NT2/D1 (cell line): Measurements from ENCODE around the gene CATSPER4.

Experiments used
- DNase-seq: peaks from one replicate; pipeline ENCODE4 v3.0.0-alpha.2; 2011; ENCODE audit warnings: low read depth, low spot score
- H3K27me3 ChIP-seq: 2 replicates; pipeline ENCODE4 v1.6.0; 2011; ENCODE audit warnings: mild to moderate bottlenecking; ENCODE audit not compliant: insufficient read length, insufficient read depth
- H3K36me3 ChIP-seq: 2 replicates; pipeline ENCODE4 v1.6.1; 2011; ENCODE audit warnings: mild to moderate bottlenecking, low read length, mixed read lengths; ENCODE audit not compliant: insufficient read depth, insufficient read length
- H3K4me1 ChIP-seq: 2 replicates; pipeline ENCODE4 v1.5.1; 2011; ENCODE audit not compliant: insufficient read depth, insufficient read length
- H3K4me3 ChIP-seq: 2 replicates; pipeline ENCODE4 v1.5.1; 2011; ENCODE audit warnings: low read depth; ENCODE audit not compliant: insufficient read length
- H3K9ac ChIP-seq: 2 replicates; pipeline ENCODE4 v1.6.0; 2011; ENCODE audit warnings: low read depth; ENCODE audit not compliant: insufficient read length
- H3K9me3 ChIP-seq: 2 replicates; pipeline ENCODE4 v1.5.1; 2011; ENCODE audit warnings: mild to moderate bottlenecking, low read length; ENCODE audit not compliant: insufficient read depth
- SUZ12 ChIP-seq: IDR thresholded peaks from 2 replicates; pipeline ENCODE4 v1.6.1; 2011; ENCODE audit not compliant: insufficient read length, insufficient read depth; ENCODE audit errors: extremely low read depth
- YY1 ChIP-seq: IDR thresholded peaks from 2 replicates; pipeline ENCODE4 v1.6.1; 2011; ENCODE audit not compliant: insufficient read length, insufficient read depth
- ZNF274 ChIP-seq: IDR thresholded peaks from 2 replicates; pipeline ENCODE4 v1.6.1; 2011; ENCODE audit warnings: mild to moderate bottlenecking, low read depth, low read length

Gene CATSPER4

GRCh38 chr1:26190373-26190987 lies at the start of gene CATSPER4:
CATSPER4 (plus strand) TSS chr1:26190602; CDS start chr1:26190628, 26 bp downstream.
- H3K9me3 ChIP-seq, result no peaks in the 10 kb centered on the region
- peaks cover 38% of the 10 kb centered on the region for H3K36me3 ChIP-seq
- no peaks in the 10 kb centered on the region for H3K27me3 ChIP-seq
- H3K9ac ChIP-seq, result no peak within 1 kb of the TSS
- peak; percentile 91 for DNase-seq
- TF ChIP-seq SUZ12 (no peak), YY1 (no peak), ZNF274 (no peak)
- peaks cover 6% of the 10 kb centered on the region for H3K4me1 ChIP-seq
- H3K4me3 ChIP-seq, result no peak within 1 kb of the TSS

- Histone ChIP-seq H3K4me3 (no peak overlapping the region), H3K4me1 (peaks cover 4% of the 10 kb centered on the region), H3K9me3 (no peaks in the 10 kb centered on the region), H3K9ac (no peak overlapping the region), H3K27me3 (peaks cover 32% of the 10 kb centered on the region), H3K36me3 (no peaks in the 10 kb centered on the region)
- DNase-seq, result no peak
- TF ChIP-seq YY1 (no peak), SUZ12 (no peak), ZNF274 (no peak)
Observed at GRCh38 chr1:26142159-26142558, 48.2 kb upstream of the CATSPER4 start.

GRCh38 chr1:26145041-26145959 lies 45.1 kb upstream of the CATSPER4 start:
- H3K4me1 ChIP-seq, result peaks cover 4% of the 10 kb centered on the region
- no peaks in the 10 kb centered on the region for H3K9me3 ChIP-seq
- peak; percentile 92 for DNase-seq
- H3K36me3 ChIP-seq, result no peaks in the 10 kb centered on the region
- no peak overlapping the region for H3K9ac ChIP-seq
- no peak for TF ChIP-seq SUZ12
- TF ChIP-seq YY1, result no peak
- H3K4me3 ChIP-seq, result no peak overlapping the region
- peaks cover 58% of the 10 kb centered on the region for H3K27me3 ChIP-seq

- Histone ChIP-seq H3K27me3 (peaks cover 62% of the 10 kb centered on the region), H3K9me3 (no peaks in the 10 kb centered on the region), H3K4me1 (peaks cover 4% of the 10 kb centered on the region), H3K36me3 (no peaks in the 10 kb centered on the region), H3K9ac (no peak overlapping the region), H3K4me3 (no peak overlapping the region)
- no peak for DNase-seq
- TF ChIP-seq SUZ12 (no peak), YY1 (no peak), ZNF274 (no peak)
Observed at GRCh38 chr1:26145960-26146294, 44.5 kb upstream of the CATSPER4 start.

GRCh38 chr1:26148887-26149286 lies 41.5 kb upstream of the CATSPER4 start:
- no peak overlapping the region for H3K9ac ChIP-seq
- H3K4me3 ChIP-seq, result no peak overlapping the region
- no peaks in the 10 kb centered on the region for H3K36me3 ChIP-seq
- no peak for TF ChIP-seq YY1
- TF ChIP-seq SUZ12, result no peak
- peaks cover 83% of the 10 kb centered on the region for H3K27me3 ChIP-seq
- DNase-seq, result no peak
- peaks cover 4% of the 10 kb centered on the region for H3K4me1 ChIP-seq
- H3K9me3 ChIP-seq, result no peaks in the 10 kb centered on the region

- no peak overlapping the region for H3K9ac ChIP-seq
- no peak overlapping the region for H3K4me3 ChIP-seq
- H3K27me3 ChIP-seq, result peaks cover 91% of the 10 kb centered on the region
- peaks cover 30% of the 10 kb centered on the region for H3K4me1 ChIP-seq
- no peak for TF ChIP-seq YY1
- H3K9me3 ChIP-seq, result no peaks in the 10 kb centered on the region
- no peaks in the 10 kb centered on the region for H3K36me3 ChIP-seq
- no peak for DNase-seq
Observed at GRCh38 chr1:26153966-26154532, 36.4 kb upstream of the CATSPER4 start.

GRCh38 chr1:26154750-26155149 lies 35.7 kb upstream of the CATSPER4 start:
- TF ChIP-seq SUZ12 (no peak), YY1 (no peak)
- DNase-seq, result peak; percentile 78
- H3K9me3 ChIP-seq, result no peaks in the 10 kb centered on the region
- H3K36me3 ChIP-seq, result no peaks in the 10 kb centered on the region
- peaks cover 37% of the 10 kb centered on the region for H3K4me1 ChIP-seq
- H3K27me3 ChIP-seq, result peaks cover 92% of the 10 kb centered on the region
- no peak overlapping the region for H3K9ac ChIP-seq
- H3K4me3 ChIP-seq, result no peak overlapping the region
